HG02623 (cell line): Measurements from ENCODE around the gene CDK6.

ENCODE experiments used
- ATAC-seq: cut with Tn5 transposase; IDR thresholded peaks from one replicate; pipeline ENCODE4 v1.9.1; 2021; ENCODE audit warnings: moderate library complexity; ENCODE audit not compliant: unreplicated experiment

CDK6 gene

GRCh38 chr7:92652536-92652935, 183.8 kb downstream of the CDK6 start:
- no peak for ATAC-seq

GRCh38 chr7:92650391-92650790, 186.0 kb downstream of the CDK6 start:
- ATAC-seq = no peak

GRCh38 chr7:92648067-92648466, 188.3 kb downstream of the CDK6 start:
- ATAC-seq = peak; percentile 51

GRCh38 chr7:92647652-92648051, 188.7 kb downstream of the CDK6 start:
- no peak for ATAC-seq

GRCh38 chr7:92647011-92647625, 189.3 kb downstream of the CDK6 start:
- peak; percentile 31 for ATAC-seq

GRCh38 chr7:92645114-92646061, 191.0 kb downstream of the CDK6 start:
- no peak for ATAC-seq

GRCh38 chr7:92644406-92645113, 191.8 kb downstream of the CDK6 start:
- ATAC-seq = no peak

- ATAC-seq = no peak
These were observed 192.6 kb downstream of the CDK6 start for GRCh38 chr7:92643821-92644220.

GRCh38 chr7:92641921-92642511, 194.4 kb downstream of the CDK6 start:
- ATAC-seq = peak; percentile 79

GRCh38 chr7:92639966-92640365, 196.4 kb downstream of the CDK6 start:
- ATAC-seq = no peak

- no peak for ATAC-seq
These were observed 197.0 kb downstream of the CDK6 start for GRCh38 chr7:92639213-92639896.

- no peak for ATAC-seq
These were observed 200.3 kb downstream of the CDK6 start for GRCh38 chr7:92636018-92636560.

- no peak for ATAC-seq
These were observed 200.8 kb downstream of the CDK6 start for GRCh38 chr7:92635538-92635937.

GRCh38 chr7:92634924-92635519, 201.4 kb downstream of the CDK6 start:
- peak; percentile 32 for ATAC-seq

GRCh38 chr7:92634205-92634604, 202.2 kb downstream of the CDK6 start:
- ATAC-seq = no peak

GRCh38 chr7:92633211-92633906, 203.0 kb downstream of the CDK6 start:
- ATAC-seq = no peak

GRCh38 chr7:92632791-92633190, 203.6 kb downstream of the CDK6 start:
- ATAC-seq = no peak

- ATAC-seq = peak; percentile 3
These were observed 204.4 kb downstream of the CDK6 start for GRCh38 chr7:92631850-92632487.
